HG03571 (cell line): ENCODE measurements around the gene SYNE4.
"Not testable (repeated sequence)": the region's sequence is repeated elsewhere in the genome, so short reads cannot be mapped to it uniquely, and the experiment has no call there.

Experiments
- ATAC-seq: cut with Tn5 transposase; IDR thresholded peaks from one replicate; pipeline ENCODE4 v1.9.1; 2021; ENCODE audit not compliant: unreplicated experiment

Gene SYNE4

DNA sequence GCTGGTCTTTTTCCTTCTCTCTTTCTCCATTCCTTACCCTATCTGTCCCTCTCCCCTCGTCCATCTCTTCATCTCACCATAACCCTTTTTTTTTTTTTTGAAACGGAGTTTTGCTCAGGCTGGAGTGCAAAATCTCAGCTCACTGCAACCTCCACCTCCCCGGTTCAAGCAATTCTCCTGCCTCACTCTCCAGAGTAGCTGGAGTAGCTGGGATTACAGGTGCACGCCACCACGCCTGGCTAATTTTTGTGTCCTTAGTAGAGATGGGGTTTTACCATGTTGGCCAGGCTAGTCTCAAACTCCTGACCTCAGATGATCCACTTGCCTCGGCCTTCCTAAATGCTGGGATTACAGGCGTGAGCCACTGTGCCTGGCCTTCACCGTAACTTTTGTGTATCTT is 51.2 kb downstream of the SYNE4 start:
- ATAC-seq: not testable (repeated sequence)

DNA sequence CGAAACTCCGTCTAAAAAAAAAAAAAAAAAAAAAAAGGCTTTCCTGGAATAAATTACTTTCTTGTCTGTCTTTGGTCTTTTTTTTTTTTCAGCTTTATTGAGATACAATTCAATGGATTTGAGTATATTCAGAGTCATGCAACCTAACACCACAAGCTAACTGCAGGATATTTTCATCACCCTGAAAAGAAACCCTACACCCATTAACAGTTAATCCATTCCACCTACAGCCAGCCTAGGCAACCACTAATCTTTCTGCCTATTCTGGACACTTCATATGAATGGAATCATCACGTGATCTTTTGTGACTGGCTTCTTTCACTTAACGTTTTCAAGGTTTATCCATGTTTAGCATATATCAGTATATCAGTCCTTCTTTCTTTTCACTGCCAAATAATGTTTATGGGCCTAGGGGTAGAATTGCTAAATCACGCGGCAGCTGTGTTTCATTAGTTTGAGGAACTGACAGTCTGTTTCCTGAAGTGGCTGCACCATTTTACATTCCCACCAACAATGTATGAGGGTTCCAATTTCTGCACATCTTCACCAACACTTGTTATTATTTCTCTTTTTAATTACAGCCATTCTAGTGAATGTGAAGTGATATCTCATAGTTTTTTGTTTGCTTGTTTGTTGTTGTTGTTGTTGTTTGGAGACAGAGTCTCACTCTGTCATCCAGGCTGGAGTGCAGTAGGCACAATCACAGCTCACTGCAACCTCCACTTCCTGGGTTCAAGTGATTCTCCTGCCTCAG is 52.6 kb downstream of the SYNE4 start:
- no peak for ATAC-seq
